NCI-H146 treated with DMSO at 0.1 percent for 48 hours (cell line): Measurements from ENCODE around the gene REEP1.
"Not testable (repeated sequence)": the region's sequence is repeated elsewhere in the genome, so short reads cannot be mapped to it uniquely, and the experiment has no call there.

Experiments
- DNase-seq: peaks from one replicate; lab custom pipeline; 2025; ENCODE audit not compliant: unreplicated experiment; lab: John Stamatoyannopoulos, UW

The REEP1 gene

DNA sequence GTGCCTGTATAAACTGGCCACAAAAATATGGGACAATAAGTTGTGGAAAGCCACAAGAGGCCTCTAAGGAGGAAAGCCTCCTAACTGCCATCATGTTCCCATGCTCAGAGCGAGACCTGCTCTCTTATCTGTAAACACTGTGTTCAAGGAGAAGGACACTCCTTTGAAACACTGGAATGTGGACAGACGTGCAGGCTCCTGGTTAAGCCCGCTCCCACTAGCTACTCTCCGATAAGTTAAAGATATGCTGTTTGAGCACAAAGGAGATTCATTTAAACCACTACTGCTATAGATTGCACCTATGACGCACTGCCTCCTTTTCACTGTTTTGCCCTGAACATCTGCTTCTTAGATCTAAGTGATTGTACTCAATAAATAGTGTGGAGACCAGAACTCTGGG lies 92.2 kb downstream of the REEP1 start:
- not testable (repeated sequence) for DNase-seq

DNA sequence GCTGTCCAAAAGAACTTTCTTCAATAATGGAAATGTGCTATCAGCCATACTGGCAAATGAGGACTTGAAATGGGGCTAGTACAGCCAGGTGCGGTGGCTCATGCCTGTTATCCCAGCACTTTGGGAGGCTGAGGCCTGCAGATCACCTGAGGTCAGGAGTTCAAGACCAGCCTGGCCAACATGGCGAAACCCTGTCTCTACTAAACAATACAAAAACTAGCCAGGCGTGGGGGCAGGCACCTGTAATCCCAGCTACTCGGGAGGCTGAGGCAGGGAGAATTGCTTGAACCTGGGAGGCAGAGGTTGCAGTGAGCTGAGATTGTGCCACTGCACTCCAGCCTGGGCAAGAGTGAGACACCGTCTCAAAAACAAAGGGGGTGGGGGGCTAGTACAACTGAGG lies 92.6 kb downstream of the REEP1 start:
- not testable (repeated sequence) for DNase-seq

- DNase-seq, result no peak
Measured at GRCh38 chr2:86243950-86244733, 93.3 kb downstream of the REEP1 start.

- DNase-seq, result no peak
Measured at GRCh38 chr2:86243272-86243671, 94.2 kb downstream of the REEP1 start.

GRCh38 chr2:86241611-86242010 lies 95.8 kb downstream of the REEP1 start:
- no peak for DNase-seq

DNA sequence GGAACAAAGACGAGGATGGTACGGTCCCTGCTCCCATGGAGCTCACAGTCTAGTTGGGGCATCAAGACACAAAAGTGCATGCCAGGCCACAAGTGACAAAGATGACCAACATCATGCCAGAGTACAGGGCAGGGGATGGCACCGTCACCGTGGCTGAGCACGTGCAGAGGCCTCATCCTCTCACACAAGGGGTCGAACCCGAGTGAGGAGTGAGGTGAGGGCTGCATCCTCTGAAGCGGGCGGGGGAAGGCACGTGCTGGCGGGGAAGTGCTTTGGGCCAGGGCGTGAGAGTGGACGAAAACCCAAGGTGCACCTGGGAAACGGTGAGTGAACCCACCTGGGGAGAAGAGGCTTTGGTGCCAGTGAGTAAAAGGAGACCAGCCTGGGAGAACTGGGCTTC lies 97.2 kb downstream of the REEP1 start:
- DNase-seq, result no peak

DNA sequence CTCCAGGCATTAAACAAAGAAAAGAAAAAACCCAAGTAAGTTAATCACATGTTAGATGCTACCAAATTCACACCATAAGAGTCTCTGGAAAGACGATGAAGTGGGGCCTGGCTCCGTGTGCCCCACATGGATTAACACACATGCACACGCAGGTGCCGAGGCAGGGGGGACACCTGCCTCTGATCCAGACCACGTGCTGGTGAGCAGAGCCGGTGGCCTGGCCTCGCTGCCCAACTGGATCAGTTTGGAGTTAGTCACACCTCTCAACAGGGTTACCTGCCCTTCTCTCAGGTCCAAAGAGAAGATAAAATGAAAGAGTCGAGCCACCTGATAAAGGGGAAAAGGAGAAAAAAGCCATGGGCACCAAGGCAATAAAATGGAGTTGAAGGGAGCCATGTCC lies 97.7 kb downstream of the REEP1 start:
- no peak for DNase-seq

DNA sequence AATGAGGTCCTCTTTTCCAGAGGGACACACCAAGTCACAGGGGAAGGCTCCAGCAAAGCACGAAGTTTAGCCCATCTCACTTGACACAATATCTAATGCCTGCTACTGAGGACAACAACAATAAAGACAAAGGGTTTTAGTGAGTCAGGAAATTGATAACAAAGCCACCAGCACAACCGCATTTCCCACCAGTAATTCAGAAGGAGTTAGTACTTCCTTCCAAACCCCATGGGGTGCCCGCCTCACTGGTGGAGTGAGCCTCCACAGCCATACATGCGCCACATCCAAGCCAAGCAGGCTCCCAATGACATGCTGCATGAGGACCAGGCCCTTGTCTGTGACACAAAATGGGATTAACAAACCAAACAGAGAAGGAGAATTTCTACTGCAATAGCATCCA lies 98.1 kb downstream of the REEP1 start:
- DNase-seq, result no peak

GRCh38 chr2:86238354-86238753 lies 99.1 kb downstream of the REEP1 start:
- DNase-seq, result no peak

DNA sequence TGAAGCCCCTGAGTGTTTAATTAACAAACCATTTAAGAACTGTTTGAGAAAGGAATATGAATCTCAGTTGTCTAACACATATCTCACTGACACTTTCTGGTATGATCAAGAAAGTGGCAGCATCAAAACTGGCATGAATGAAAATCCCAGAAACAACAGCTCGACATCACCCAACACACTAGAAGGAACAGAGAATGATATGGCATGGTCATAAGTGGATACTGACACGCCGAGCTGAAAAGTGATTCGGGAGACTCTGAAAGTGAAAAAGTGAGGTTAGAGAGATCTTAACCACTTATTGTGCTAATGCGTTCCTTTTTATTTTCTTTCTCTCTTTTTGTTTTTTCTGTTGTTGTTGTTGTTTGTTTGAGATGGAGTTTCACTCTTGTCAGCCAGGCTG lies 100.3 kb downstream of the REEP1 start:
- DNase-seq, result no peak

DNA sequence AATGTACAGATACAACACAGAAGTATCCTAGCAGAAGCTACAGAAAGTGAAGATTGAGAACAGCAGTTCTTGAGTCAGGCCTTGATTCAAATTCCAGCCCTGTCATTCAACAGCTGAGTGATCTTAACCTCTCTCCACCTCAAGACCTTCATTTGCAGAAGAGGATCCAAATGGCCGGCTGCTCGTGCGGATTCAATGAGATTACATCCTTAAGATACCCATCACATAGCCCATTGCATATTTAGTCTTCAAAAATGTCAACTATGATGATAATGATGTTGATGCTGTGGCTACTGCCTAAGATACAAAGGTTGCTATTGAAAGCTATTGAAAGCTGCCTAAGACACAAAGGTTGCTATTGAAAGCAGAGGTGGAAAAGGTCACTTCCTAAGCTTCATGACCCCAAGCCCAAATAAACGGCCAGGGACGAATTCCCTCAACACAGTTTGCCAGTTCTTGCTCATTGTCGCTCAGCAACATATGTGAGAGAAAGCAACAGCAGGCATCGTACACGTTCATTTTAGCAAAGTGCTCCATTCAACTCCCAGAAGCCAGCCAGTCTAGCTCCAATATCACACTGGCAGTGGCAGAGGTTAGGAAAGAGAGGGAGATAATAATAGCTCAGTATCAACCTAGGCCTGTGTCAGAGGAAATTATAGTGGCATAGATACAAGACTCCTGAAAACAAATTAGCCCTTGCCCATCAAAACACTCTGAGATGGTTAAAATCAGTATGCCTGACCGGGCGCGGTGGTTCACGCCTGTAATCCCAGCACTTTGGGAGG lies 102.0 kb downstream of the REEP1 start:
- DNase-seq, result no peak

GRCh38 chr2:86234563-86235131 lies 102.8 kb downstream of the REEP1 start:
- DNase-seq, result no peak

- no peak for DNase-seq
Measured at GRCh38 chr2:86233436-86233835, 104.0 kb downstream of the REEP1 start.

GRCh38 chr2:86232910-86233309 lies 104.5 kb downstream of the REEP1 start:
- no peak for DNase-seq

DNA sequence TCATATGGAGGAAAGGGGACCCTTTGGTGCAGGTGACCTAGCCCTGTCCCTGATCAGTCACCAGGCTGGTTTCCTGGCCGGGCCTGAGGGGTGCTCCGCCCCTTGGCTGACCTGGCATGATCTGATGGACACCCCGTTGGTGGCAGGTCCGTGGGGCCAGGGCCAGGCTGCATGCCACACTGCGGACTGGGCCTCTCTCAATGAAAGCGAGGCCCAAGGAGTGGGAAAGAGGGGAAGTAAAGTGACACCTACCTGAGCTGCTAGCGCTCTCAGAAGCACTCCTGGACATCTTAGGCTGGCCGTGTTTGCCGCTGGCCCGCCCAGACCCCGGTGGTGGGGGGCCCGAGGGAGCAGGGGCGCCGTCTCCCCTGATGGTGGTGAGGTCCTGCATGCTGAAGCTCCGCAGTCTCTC lies 105.0 kb downstream of the REEP1 start:
- DNase-seq, result no peak

- DNase-seq, result no peak
Measured at GRCh38 chr2:86231680-86232372, 105.6 kb downstream of the REEP1 start.

- DNase-seq, result no peak
Measured at GRCh38 chr2:86230961-86231360, 106.5 kb downstream of the REEP1 start.

- DNase-seq, result no peak
Measured at GRCh38 chr2:86229221-86229620, 108.2 kb downstream of the REEP1 start.

GRCh38 chr2:86228574-86228973 lies 108.9 kb downstream of the REEP1 start:
- DNase-seq, result not testable (repeated sequence)

GRCh38 chr2:86227685-86228084 lies 109.7 kb downstream of the REEP1 start:
- DNase-seq, result no peak
